SK-N-MC (cell line): ENCODE measurements around the gene RUNX2.

Experiments used
- EZH2 ChIP-seq: fragments of 200-600 bp; sonication (generic); IDR thresholded peaks from one replicate; pipeline ENCODE4 v1.6.1; 2017; ENCODE audit warnings: antibody characterized with exemption
- FOXP2 ChIP-seq: optimal IDR thresholded peaks from 2 replicates; pipeline ENCODE3; 2011; ENCODE audit warnings: mild to moderate bottlenecking, moderate library complexity; ENCODE audit not compliant: insufficient read depth; ENCODE audit errors: extremely low read length, control extremely low read depth
- POLR2AphosphoS5 ChIP-seq: IDR thresholded peaks from 2 replicates; pipeline ENCODE4 v1.6.1; 2012; ENCODE audit warnings: mild to moderate bottlenecking, low read depth, low read length, borderline replicate concordance

DNA sequence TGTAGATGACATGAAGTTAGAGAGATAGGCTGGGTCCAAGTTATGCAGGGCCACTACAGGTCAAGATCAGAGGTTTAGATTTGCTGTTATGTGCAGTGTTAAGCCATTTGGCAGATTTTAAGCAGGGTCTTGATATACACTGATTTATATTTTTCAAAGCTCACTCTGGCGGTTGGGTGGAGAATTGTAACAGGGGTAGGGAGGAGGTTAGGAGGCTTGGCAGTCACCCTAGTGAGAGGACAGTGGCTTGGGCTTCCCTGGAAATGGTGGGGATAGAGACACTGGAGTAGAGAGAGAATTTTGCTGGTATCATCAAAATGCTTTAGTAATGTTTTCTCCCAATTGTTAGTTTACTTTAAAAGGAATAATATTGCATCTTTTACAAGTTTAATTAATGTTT is 199.1 kb downstream of the RUNX2 start:
- TF ChIP-seq EZH2 (no peak), POLR2AphosphoS5 (no peak), FOXP2 (no peak)
